Measurements from ENCODE around the gene CD9.

CD9 gene

DNA sequence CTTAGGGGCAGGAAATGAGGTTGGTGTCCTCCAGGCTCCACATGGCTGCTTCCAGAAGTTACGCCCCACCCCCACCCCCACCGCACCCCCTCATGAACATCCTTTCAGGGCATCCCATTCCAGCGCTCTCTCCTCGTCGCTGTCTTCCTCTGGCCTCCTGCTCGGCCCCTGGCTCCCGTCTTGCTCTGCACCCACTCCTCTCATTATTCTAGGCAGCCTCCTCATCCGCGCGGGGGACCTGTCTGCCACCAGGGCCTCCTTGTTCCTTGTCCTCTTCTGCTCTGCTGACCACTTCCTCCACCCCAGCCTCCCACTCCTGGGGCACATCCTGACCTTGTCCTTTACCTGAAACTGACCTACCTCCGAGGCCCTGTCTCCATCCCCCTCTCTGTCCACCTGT lies 80.5 kb downstream of the CD9 start:
- DNase-seq (ENCODE audit: extremely low spot score) = no peak
- TF ChIP-seq SUZ12 (IDR thresholded peaks at IDR 0.05) = no peak
- no peak for TF ChIP-seq ARNT (IDR thresholded peaks at IDR 0.05)
- TF ChIP-seq, protein P1, sequence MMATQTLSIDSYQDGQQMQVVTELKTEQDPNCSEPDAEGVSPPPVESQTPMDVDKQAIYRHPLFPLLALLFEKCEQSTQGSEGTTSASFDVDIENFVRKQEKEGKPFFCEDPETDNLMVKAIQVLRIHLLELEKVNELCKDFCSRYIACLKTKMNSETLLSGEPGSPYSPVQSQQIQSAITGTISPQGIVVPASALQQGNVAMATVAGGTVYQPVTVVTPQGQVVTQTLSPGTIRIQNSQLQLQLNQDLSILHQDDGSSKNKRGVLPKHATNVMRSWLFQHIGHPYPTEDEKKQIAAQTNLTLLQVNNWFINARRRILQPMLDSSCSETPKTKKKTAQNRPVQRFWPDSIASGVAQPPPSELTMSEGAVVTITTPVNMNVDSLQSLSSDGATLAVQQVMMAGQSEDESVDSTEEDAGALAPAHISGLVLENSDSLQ (IDR thresholded peaks at IDR 0.05) = no peak
- TF ChIP-seq HDGF (IDR thresholded peaks at IDR 0.05; ENCODE audit: borderline replicate concordance) = no peak
- no peak for TF ChIP-seq CTBP1 (IDR thresholded peaks at IDR 0.05; ENCODE audit: borderline replicate concordance)
- ChIA-PET POLR2A (interaction anchor here (1.1 kb wide), 1 partner anchor 190 kb away, joined by 4 read pairs; the partner anchor contains the start of gene VAMP1), CTCF (interaction anchor here (7.7 kb wide), 1 partner anchor 83 kb away, joined by 90 read pairs; the partner anchor contains the start of gene CD9)

DNA sequence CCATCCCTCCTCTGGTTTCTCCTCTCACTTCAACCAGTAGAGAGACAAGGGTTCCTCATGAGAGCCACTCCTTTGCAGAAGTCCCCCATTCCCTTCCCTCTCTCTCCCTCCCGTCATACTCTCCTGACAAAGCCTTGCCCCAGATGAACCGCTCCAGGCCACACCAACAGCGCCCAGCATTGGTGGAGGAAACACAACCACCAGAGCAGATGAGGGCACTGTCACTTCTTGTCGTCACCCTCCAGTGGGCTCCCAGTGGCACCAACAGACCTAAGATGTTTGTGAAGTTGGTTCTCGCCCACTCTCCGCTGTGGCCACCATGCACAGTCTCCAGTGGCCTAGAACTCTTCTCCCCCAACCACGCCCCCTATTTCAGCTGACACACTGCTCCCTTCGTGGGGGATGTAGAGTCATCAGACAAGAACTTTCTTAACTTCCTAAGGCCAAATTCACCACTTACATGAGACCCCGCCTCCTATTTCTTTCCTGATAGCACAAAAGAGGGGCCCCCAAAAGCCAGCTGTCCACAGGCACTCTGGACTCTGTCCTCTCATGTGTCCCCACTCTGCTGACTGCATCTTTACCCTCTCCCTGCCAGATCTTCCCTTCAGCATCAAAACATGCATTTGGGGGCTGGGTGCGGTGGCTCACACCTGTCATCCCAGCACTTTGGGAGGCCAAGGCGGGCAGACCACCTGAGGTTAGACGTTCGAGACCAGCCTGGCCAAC lies 81.0 kb downstream of the CD9 start:
- no peak for TF ChIP-seq FOXA1 (IDR thresholded peaks at IDR 0.05)
- DNase-seq (ENCODE audit: extremely low spot score) = no peak
- ChIA-PET CTCF (interaction anchor here (4.9 kb wide), 1 partner anchor 87 kb away, joined by 52 read pairs; no protein-coding TSS in a partner anchor), POLR2A (no interaction called here)

DNA sequence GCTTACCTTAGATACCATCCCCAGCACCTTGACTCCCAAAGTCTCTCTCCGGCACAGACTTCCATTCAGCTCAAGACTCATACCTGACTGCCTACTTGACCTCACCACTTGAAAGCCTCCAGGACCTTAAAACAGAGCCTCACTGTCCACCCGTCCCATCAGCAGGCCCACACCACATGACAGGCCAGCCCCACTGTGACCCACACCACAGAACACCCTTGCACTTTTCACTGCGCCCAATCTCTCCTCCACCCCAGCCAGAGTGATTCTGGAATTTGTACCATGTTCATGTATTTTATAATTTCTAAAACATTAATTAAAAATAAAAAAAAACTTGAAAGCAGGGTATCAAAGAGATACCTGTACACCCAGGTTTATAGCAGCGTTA lies 82.2 kb downstream of the CD9 start:
- CTCF ChIA-PET = interaction anchor here (4.9 kb wide), 1 partner anchor 88 kb away, joined by 52 read pairs; no protein-coding TSS in a partner anchor
- TF ChIP-seq HDGF (IDR thresholded peaks at IDR 0.05; ENCODE audit: borderline replicate concordance) (no peak), CTBP1 (IDR thresholded peaks at IDR 0.05; ENCODE audit: borderline replicate concordance) (no peak), ZNF384 (IDR thresholded peaks at IDR 0.05) (no peak), ELF4 (IDR thresholded peaks at IDR 0.05) (no peak), L3MBTL2 (conservative IDR thresholded peaks at IDR 0.05) (no peak), NFRKB (IDR thresholded peaks at IDR 0.05) (no peak), SP1 (IDR thresholded peaks at IDR 0.05) (no peak), SUZ12 (IDR thresholded peaks at IDR 0.05) (no peak), LEF1 (IDR thresholded peaks at IDR 0.05; ENCODE audit: borderline replicate concordance) (no peak), BHLHE40 (IDR thresholded peaks at IDR 0.05; ENCODE audit: borderline replicate concordance) (no peak), FOXA1 (IDR thresholded peaks at IDR 0.05) (no peak), ARNT (IDR thresholded peaks at IDR 0.05) (no peak), TARDBP (IDR thresholded peaks at IDR 0.05) (no peak), FOXM1 (IDR thresholded peaks at IDR 0.05; ENCODE audit: borderline replicate concordance) (no peak), FOXK2 (IDR thresholded peaks at IDR 0.05) (no peak)
- TF ChIP-seq, protein P1 (IDR thresholded peaks at IDR 0.05) = no peak
- POLR2A ChIA-PET = no interaction called here
- no peak for DNase-seq (ENCODE audit: extremely low spot score)

DNA sequence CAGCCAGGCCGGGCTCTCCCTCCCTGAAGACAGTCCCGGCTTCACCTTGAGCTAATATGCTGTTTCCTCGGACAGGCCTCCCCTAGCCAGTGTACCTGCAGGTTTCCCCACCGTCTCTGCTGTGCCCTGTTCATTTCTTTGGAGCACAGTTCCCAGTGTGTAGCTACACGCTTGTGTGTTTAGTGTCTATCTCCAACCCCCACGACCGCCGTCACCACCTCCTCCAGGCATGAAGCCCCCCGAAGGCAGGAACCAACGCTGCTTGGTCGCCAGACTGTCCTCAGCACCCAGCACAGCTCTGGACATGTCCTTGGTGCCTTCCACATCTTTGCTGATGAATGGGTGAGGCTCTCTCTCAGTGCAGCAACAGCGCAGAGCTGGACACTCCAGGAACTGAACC lies 84.1 kb downstream of the CD9 start:
- no peak for DNase-seq (ENCODE audit: extremely low spot score)
- TF ChIP-seq CTBP1 (IDR thresholded peaks at IDR 0.05; ENCODE audit: borderline replicate concordance) = no peak
- CTCF ChIA-PET = interaction anchor here (0.6 to 4.9 kb wide), 21 partner anchors 8 to 317 kb away, joined by 3 to 52 read pairs (median 4); partner anchors contain the start of gene CD9
- POLR2A ChIA-PET = interaction anchor here (1.7 kb wide), 1 partner anchor 83 kb away, joined by 6 read pairs; the partner anchor contains the start of gene CD9

DNA sequence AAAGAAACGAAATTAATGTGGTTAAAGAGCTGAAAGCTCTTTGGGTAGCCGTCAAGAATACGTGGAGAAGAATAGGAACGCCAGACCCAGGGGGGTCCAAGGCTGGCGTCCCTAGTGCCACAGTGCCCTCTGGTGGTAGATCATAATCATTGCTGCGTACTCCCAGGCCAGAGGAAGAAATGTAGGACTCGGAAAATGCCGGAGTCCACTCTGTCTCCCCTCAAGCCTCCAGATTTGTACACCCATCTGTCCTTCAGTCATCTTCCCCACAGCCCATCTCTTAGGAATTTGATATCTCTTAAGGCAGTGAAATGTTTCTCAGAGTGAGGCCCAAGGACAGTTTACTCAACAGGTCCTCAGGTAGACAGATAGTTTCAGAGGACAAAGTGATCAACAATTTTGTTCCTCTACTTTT lies 84.9 kb downstream of the CD9 start:
- CTCF ChIA-PET = interaction anchor here (0.6 to 4.9 kb wide), 21 partner anchors 9 to 297 kb away, joined by 3 to 52 read pairs (median 4); partner anchors contain the start of gene CD9
- POLR2A ChIA-PET = interaction anchor here (1.7 kb wide), 1 partner anchor 84 kb away, joined by 6 read pairs; the partner anchor contains the start of gene CD9
- no peak for TF ChIP-seq ARNT (IDR thresholded peaks at IDR 0.05)
- TF ChIP-seq SP1 (IDR thresholded peaks at IDR 0.05) = no peak
- no peak for TF ChIP-seq HDGF (IDR thresholded peaks at IDR 0.05; ENCODE audit: borderline replicate concordance)
- TF ChIP-seq SUZ12 (IDR thresholded peaks at IDR 0.05) = no peak
- TF ChIP-seq, protein P1 (IDR thresholded peaks at IDR 0.05) = no peak
- no peak for TF ChIP-seq NFRKB (IDR thresholded peaks at IDR 0.05)
- TF ChIP-seq FOXM1 (IDR thresholded peaks at IDR 0.05; ENCODE audit: borderline replicate concordance) = no peak
- TF ChIP-seq L3MBTL2 (conservative IDR thresholded peaks at IDR 0.05) = no peak
- no peak for TF ChIP-seq ELF4 (IDR thresholded peaks at IDR 0.05)
- no peak for TF ChIP-seq FOXA1 (IDR thresholded peaks at IDR 0.05)
- no peak for TF ChIP-seq LEF1 (IDR thresholded peaks at IDR 0.05; ENCODE audit: borderline replicate concordance)
- DNase-seq (ENCODE audit: extremely low spot score) = peak; percentile 86

DNA sequence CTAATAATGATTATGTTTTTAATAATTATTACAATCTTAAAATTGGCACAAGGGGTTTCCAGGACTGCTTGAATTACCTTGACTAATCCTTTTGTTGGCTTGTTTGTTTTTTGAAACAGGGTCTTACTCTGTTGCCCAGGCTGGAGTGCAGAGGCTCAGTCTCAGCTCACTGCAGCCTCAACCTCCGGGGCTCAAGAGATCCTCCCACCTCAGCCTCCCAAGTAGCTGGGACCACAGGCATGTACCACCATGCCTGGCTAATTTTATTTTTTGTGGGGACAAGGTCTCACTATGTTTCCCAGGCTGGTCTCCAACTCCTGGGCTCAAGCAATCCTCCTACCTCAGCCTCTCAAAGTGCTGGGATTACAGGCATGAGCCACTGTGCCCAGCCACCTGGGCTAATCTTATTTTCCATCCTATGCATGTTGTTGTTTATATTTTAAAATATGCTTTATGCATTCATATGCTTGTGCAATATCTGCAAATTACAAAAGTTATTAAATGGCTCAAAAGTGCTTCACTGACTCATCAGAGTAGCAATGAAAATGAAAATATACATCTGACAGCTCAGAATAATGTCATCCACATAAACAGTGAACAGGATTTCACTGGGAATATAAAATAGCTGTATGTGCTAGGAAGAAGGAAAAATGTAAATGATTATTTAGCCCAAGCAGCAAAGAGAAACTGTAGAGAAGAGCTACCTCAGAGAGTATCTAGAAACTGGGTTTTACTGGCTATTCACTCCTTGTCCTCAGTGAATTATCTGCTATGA lies 85.5 kb downstream of the CD9 start:
- CTCF ChIA-PET = interaction anchor here (0.6 to 4.9 kb wide), 12 partner anchors 9 to 297 kb away, joined by 3 to 52 read pairs (median 5); no protein-coding TSS in a partner anchor
- POLR2A ChIA-PET = interaction anchor here (1.7 kb wide), 1 partner anchor 85 kb away, joined by 6 read pairs; the partner anchor contains the start of gene CD9
- no peak for DNase-seq (ENCODE audit: extremely low spot score)
- TF ChIP-seq, protein P1 (IDR thresholded peaks at IDR 0.05) = no peak
- TF ChIP-seq HDGF (IDR thresholded peaks at IDR 0.05; ENCODE audit: borderline replicate concordance) = no peak
- TF ChIP-seq ELF4 (IDR thresholded peaks at IDR 0.05) = no peak
- TF ChIP-seq FOXA1 (IDR thresholded peaks at IDR 0.05) = no peak
- TF ChIP-seq FOXK2 (IDR thresholded peaks at IDR 0.05) = no peak
- TF ChIP-seq L3MBTL2 (conservative IDR thresholded peaks at IDR 0.05) = no peak

All from HEK293T (cell line).